Right lobe of liver (tissue), 4 donors: ENCODE results near the gene MYBL2.

Experiments
- POLR2A ChIP-seq: fragments of 450-650 bp; IDR thresholded peaks from one replicate; pipeline ENCODE4 v1.6.1; 2017; ENCODE audit warnings: antibody characterized with exemption, mild to moderate bottlenecking
- TF ChIP-seq, protein P1 (sequence below), 4 donors: fragments of 200-600 bp in 3 of 4; fragments of 450-650 bp in 1 of 4; IDR thresholded peaks; one replicate each; pipeline versions ENCODE4 v1.5.1 to v1.8.0; 2016 to 2022; ENCODE audit warnings: antibody characterized with exemption in 4 of 4, mild to moderate bottlenecking in 2 of 4
- donor health status: DM: no; HTN: no; CAD: no.
- donor health status: DM: no; HTN: no; CAD: no.
- donor health status: DM: no; HTN: yes; CAD: no.

DNA sequence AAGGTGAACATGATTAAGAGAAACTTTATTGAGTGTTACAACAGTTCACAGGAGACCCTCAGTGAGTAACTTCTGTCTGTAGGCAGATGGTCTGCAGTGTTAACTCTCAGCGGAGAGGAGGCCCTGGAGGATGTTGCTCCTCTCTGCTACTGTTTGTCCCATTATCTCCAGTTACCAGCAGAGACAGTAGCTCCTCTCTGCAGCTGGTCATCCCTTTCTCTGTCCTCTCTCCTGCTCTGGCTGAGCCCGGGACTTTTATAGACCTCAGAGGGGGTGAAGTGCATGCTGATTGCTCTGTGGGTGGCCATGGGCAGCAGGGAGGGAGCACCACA, 54.1 kb downstream of the MYBL2 start:
- TF ChIP-seq, protein P1, sequence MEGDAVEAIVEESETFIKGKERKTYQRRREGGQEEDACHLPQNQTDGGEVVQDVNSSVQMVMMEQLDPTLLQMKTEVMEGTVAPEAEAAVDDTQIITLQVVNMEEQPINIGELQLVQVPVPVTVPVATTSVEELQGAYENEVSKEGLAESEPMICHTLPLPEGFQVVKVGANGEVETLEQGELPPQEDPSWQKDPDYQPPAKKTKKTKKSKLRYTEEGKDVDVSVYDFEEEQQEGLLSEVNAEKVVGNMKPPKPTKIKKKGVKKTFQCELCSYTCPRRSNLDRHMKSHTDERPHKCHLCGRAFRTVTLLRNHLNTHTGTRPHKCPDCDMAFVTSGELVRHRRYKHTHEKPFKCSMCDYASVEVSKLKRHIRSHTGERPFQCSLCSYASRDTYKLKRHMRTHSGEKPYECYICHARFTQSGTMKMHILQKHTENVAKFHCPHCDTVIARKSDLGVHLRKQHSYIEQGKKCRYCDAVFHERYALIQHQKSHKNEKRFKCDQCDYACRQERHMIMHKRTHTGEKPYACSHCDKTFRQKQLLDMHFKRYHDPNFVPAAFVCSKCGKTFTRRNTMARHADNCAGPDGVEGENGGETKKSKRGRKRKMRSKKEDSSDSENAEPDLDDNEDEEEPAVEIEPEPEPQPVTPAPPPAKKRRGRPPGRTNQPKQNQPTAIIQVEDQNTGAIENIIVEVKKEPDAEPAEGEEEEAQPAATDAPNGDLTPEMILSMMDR (IDR thresholded peaks at IDR 0.05) = no peak
- no peak for TF ChIP-seq POLR2A
